ENCODE data around the gene ATP2B2.

Gene ATP2B2

DNA sequence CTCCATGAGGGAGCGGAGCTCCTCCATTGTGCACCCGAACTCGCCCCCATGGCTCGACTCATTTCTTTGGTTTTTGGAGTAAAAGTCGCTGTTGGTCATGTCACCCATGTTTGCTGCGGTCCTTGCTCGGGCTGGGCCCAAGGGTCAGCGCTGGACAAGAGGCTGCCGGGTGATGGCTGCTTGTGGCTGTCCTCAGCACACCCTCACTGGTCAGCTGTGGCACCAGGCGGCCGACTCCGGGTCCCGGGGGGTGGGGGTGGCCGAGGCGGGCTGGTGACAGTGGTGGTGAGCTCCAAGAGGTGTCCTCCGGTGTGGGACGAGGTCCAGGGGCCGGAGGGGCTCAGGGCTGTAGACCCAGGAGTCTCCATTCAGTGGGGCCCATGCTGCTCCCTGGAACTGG is 56.0 kb downstream of the ATP2B2 start:
- H3K27me3 ChIP-seq (ENCODE audit: insufficient read depth, low read length, poor library complexity): no peaks in the 10 kb centered on the region
- WGBS (ENCODE audit: extremely low coverage, insufficient coverage, low lambda C conversion rate): no CpG with 5 or more reads among the region's 18 CpGs
- no peak overlapping the region for H2BK15ac ChIP-seq (replicated peaks; ENCODE audit: low read depth)
- no peak overlapping the region for H3K4me3 ChIP-seq (ENCODE audit: low read length)
- H4K5ac ChIP-seq (ENCODE audit: low read length): no peak overlapping the region
- H3K27ac ChIP-seq (ENCODE audit: low read depth, low read length): no peak overlapping the region
- H2BK5ac ChIP-seq (ENCODE audit: low read length): no peak overlapping the region
- no peak overlapping the region for H2BK120ac ChIP-seq (ENCODE audit: low read depth, low read length)
- H3K4me2 ChIP-seq (ENCODE audit: low read length): no peak overlapping the region
- H2AK5ac ChIP-seq (ENCODE audit: low read length): no peak overlapping the region
- DNase-seq: no peak
- no peaks in the 10 kb centered on the region for H3K79me2 ChIP-seq (ENCODE audit: control insufficient read depth, insufficient read depth, low read length)
- H4K8ac ChIP-seq (ENCODE audit: low read depth, low read length): no peak overlapping the region
- H3K36me3 ChIP-seq (ENCODE audit: control insufficient read depth, insufficient read depth, low read length): no peaks in the 10 kb centered on the region
- H3K56ac ChIP-seq (ENCODE audit: low read length): no peak overlapping the region
- no peak overlapping the region for H3K4ac ChIP-seq (ENCODE audit: low read depth, low read length)
- H3K9ac ChIP-seq (ENCODE audit: low read length): no peak overlapping the region
- H3K23ac ChIP-seq (ENCODE audit: low read length): no peak overlapping the region
- peaks cover 5% of the 10 kb centered on the region for H3K4me1 ChIP-seq (ENCODE audit: control insufficient read depth, low read depth, low read length)
- no peak overlapping the region for H3K18ac ChIP-seq (ENCODE audit: low read length)
- H3K79me1 ChIP-seq (ENCODE audit: low read length): no peaks in the 10 kb centered on the region

DNA sequence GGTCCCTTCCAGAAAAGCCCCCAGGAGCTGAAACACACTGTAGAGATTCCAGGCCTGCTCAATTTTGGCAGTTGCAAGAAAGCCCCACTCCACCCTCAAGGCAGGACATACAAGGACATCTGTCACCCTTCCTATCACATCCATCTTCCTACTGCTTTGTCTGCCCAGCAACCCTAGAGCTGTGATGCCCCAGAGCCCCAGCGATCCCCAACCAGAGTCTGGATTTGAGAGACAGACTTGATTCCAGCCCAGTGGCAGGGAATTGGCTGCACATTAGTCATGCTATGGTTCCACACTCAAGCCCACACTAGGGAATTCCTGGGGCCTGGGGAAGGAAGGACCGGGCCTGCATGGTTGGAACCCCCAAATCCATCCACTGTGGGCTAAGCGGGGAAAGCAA is 56.8 kb downstream of the ATP2B2 start:
- Histone ChIP-seq H2BK120ac (ENCODE audit: low read depth, low read length) (no peak overlapping the region), H3K27ac (ENCODE audit: low read depth, low read length) (no peak overlapping the region)
- DNase-seq: no peak

DNA sequence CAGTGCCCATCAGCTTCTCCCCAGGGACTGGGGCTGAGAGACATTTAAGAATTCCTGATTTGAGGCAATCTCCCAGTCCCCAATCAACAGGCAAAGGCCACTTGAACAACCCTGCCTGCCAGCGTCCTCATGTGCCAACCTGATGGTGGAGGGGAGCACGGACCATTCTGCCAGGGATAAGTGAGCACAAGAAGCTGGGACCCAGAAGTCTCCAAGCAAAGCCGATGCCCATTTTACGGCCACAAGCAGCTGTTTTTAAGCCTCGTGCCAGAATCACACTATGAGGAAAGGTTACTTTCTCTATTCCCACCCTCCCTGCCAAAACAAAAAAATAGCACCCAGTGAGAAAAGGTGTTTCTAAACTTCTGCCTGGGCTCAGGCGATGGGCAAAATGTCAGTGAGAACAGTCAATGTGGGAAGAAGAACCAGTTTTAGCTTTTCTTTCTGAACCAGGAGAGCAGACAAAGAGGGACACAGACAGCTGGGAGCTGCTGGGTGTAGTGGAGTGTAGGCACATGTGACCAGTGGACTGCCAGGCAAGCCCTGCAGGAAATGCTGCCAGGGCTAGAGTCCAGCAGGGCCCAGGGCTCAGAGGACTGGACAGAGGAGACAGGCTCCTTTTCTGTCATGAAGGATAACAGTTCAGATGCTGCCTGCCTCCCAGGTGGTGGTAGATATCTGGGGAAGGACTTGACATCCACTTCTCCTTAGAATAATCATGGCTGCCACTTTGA is 57.7 kb downstream of the ATP2B2 start:
- DNase-seq: no peak
- H3K56ac ChIP-seq (ENCODE audit: low read length): no peak overlapping the region
- H3K79me1 ChIP-seq (ENCODE audit: low read length): no peaks in the 10 kb centered on the region

More for the DNA sequence above, 56.8 kb downstream of the ATP2B2 start:
- no peak overlapping the region for H2BK15ac ChIP-seq (replicated peaks; ENCODE audit: low read depth)
- no peak overlapping the region for H4K5ac ChIP-seq (ENCODE audit: low read length)
- WGBS (ENCODE audit: extremely low coverage, insufficient coverage, low lambda C conversion rate): no CpG with 5 or more reads among the region's 3 CpGs
- H2AK5ac ChIP-seq (ENCODE audit: low read length): no peak overlapping the region
- no peak overlapping the region for H3K4ac ChIP-seq (ENCODE audit: low read depth, low read length)
- peaks cover 5% of the 10 kb centered on the region for H3K4me1 ChIP-seq (ENCODE audit: control insufficient read depth, low read depth, low read length)
- no peak overlapping the region for H4K8ac ChIP-seq (ENCODE audit: low read depth, low read length)
- H3K18ac ChIP-seq (ENCODE audit: low read length): no peak overlapping the region
- H3K4me2 ChIP-seq (ENCODE audit: low read length): no peak overlapping the region
- H3K27me3 ChIP-seq (ENCODE audit: insufficient read depth, low read length, poor library complexity): no peaks in the 10 kb centered on the region
- H3K79me1 ChIP-seq (ENCODE audit: low read length): no peaks in the 10 kb centered on the region
- no peaks in the 10 kb centered on the region for H3K79me2 ChIP-seq (ENCODE audit: control insufficient read depth, insufficient read depth, low read length)
- no peaks in the 10 kb centered on the region for H3K36me3 ChIP-seq (ENCODE audit: control insufficient read depth, insufficient read depth, low read length)
- no peak overlapping the region for H3K4me3 ChIP-seq (ENCODE audit: low read length)
- no peak overlapping the region for H3K23ac ChIP-seq (ENCODE audit: low read length)
- H2BK5ac ChIP-seq (ENCODE audit: low read length): no peak overlapping the region
- no peak overlapping the region for H3K56ac ChIP-seq (ENCODE audit: low read length)
- H3K9ac ChIP-seq (ENCODE audit: low read length): no peak overlapping the region

DNA sequence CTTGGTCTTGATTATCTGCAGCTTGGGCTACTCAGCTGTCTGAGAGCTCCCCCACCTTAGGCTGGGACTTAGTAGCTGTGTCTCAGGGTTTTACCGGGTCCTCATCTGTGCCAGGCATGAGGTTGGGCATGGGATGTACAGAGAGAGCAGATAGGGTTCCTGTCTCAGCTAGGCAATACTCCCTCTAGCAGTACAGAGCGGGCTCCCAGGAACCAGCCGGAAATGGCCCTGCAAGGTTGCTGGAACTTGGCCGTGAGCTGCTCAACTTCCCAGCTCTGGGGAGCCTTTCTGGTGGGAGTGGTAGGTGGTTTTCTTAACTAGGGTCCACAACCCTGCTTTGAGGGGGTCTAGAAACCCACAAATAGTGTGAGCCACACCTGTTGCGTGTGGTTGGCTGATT is 58.3 kb downstream of the ATP2B2 start:
- Histone ChIP-seq H3K79me1 (ENCODE audit: low read length) (no peaks in the 10 kb centered on the region), H3K27ac (ENCODE audit: low read depth, low read length) (no peak overlapping the region), H3K27me3 (ENCODE audit: insufficient read depth, low read length, poor library complexity) (no peaks in the 10 kb centered on the region), H4K5ac (ENCODE audit: low read length) (no peak overlapping the region), H4K8ac (ENCODE audit: low read depth, low read length) (no peak overlapping the region), H3K4me1 (ENCODE audit: control insufficient read depth, low read depth, low read length) (peaks cover 5% of the 10 kb centered on the region), H3K23ac (ENCODE audit: low read length) (no peak overlapping the region), H3K36me3 (ENCODE audit: control insufficient read depth, insufficient read depth, low read length) (no peaks in the 10 kb centered on the region), H2BK5ac (ENCODE audit: low read length) (no peak overlapping the region), H3K79me2 (ENCODE audit: control insufficient read depth, insufficient read depth, low read length) (no peaks in the 10 kb centered on the region), H3K4me3 (ENCODE audit: low read length) (no peak overlapping the region), H2BK120ac (ENCODE audit: low read depth, low read length) (no peak overlapping the region), H3K9ac (ENCODE audit: low read length) (no peak overlapping the region), H3K4ac (ENCODE audit: low read depth, low read length) (no peak overlapping the region), H2AK5ac (ENCODE audit: low read length) (no peak overlapping the region), H3K56ac (ENCODE audit: low read length) (no peak overlapping the region), H2BK15ac (replicated peaks; ENCODE audit: low read depth) (no peak overlapping the region), H3K18ac (ENCODE audit: low read length) (no peak overlapping the region), H3K4me2 (ENCODE audit: low read length) (no peak overlapping the region)
- no CpG with 5 or more reads among the region's 5 CpGs for WGBS (ENCODE audit: extremely low coverage, insufficient coverage, low lambda C conversion rate)
- no peak for DNase-seq

More for the DNA sequence above, 57.7 kb downstream of the ATP2B2 start:
- H3K23ac ChIP-seq (ENCODE audit: low read length): no peak overlapping the region
- H3K4me1 ChIP-seq (ENCODE audit: control insufficient read depth, low read depth, low read length): peaks cover 5% of the 10 kb centered on the region
- no peak overlapping the region for H4K5ac ChIP-seq (ENCODE audit: low read length)
- H2BK120ac ChIP-seq (ENCODE audit: low read depth, low read length): no peak overlapping the region
- no CpG with 5 or more reads among the region's 6 CpGs for WGBS (ENCODE audit: extremely low coverage, insufficient coverage, low lambda C conversion rate)
- no peak overlapping the region for H3K9ac ChIP-seq (ENCODE audit: low read length)
- no peak overlapping the region for H2AK5ac ChIP-seq (ENCODE audit: low read length)
- no peak overlapping the region for H3K4me3 ChIP-seq (ENCODE audit: low read length)
- H3K4me2 ChIP-seq (ENCODE audit: low read length): no peak overlapping the region
- no peaks in the 10 kb centered on the region for H3K27me3 ChIP-seq (ENCODE audit: insufficient read depth, low read length, poor library complexity)
- no peaks in the 10 kb centered on the region for H3K79me2 ChIP-seq (ENCODE audit: control insufficient read depth, insufficient read depth, low read length)
- no peak overlapping the region for H3K27ac ChIP-seq (ENCODE audit: low read depth, low read length)
- no peak overlapping the region for H3K4ac ChIP-seq (ENCODE audit: low read depth, low read length)
- no peaks in the 10 kb centered on the region for H3K36me3 ChIP-seq (ENCODE audit: control insufficient read depth, insufficient read depth, low read length)
- no peak overlapping the region for H2BK15ac ChIP-seq (replicated peaks; ENCODE audit: low read depth)
- no peak overlapping the region for H3K18ac ChIP-seq (ENCODE audit: low read length)
- H2BK5ac ChIP-seq (ENCODE audit: low read length): no peak overlapping the region
- H4K8ac ChIP-seq (ENCODE audit: low read depth, low read length): no peak overlapping the region

DNA sequence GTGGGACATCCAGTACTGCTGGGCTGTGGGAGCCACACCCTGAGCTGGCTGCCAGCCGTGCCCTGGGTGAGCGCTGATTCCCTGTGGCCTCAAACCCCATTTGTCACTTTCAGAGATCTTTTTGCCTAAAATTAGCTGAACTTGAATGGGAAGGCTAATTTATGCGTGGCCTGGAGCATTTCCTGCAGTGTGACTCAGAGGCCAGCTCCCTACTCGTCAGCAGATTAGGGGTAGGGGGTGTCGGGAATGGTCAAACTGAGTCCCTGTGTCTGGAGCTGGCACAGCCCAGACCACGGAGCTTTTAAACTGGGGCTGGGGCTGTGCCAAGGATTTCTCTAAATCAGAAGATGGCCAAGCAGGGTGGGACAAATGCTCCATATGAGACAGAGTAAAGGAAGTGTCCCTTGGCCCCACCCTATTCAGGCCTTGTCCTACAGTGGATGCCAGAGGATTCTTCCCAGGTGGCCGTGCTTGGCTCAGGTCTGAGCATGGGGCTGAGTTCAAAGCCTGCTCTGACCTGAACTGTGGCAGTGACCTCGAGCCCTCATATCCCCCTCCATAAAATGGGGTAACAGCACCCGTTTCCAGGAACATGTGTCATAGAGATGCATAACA is 59.7 kb downstream of the ATP2B2 start:
- Histone ChIP-seq H2BK15ac (replicated peaks; ENCODE audit: low read depth) (no peak overlapping the region), H3K23ac (ENCODE audit: low read length) (no peak overlapping the region), H4K5ac (ENCODE audit: low read length) (no peak overlapping the region), H4K8ac (ENCODE audit: low read depth, low read length) (no peak overlapping the region), H3K4me1 (ENCODE audit: control insufficient read depth, low read depth, low read length) (peaks cover 5% of the 10 kb centered on the region), H3K4ac (ENCODE audit: low read depth, low read length) (no peak overlapping the region), H3K4me3 (ENCODE audit: low read length) (no peak overlapping the region), H3K36me3 (ENCODE audit: control insufficient read depth, insufficient read depth, low read length) (no peaks in the 10 kb centered on the region), H2BK5ac (ENCODE audit: low read length) (no peak overlapping the region), H3K79me1 (ENCODE audit: low read length) (no peaks in the 10 kb centered on the region), H3K27me3 (ENCODE audit: insufficient read depth, low read length, poor library complexity) (no peaks in the 10 kb centered on the region), H2AK5ac (ENCODE audit: low read length) (no peak overlapping the region), H3K56ac (ENCODE audit: low read length) (no peak overlapping the region), H3K79me2 (ENCODE audit: control insufficient read depth, insufficient read depth, low read length) (no peaks in the 10 kb centered on the region), H3K4me2 (ENCODE audit: low read length) (no peak overlapping the region), H3K9ac (ENCODE audit: low read length) (no peak overlapping the region), H3K18ac (ENCODE audit: low read length) (no peak overlapping the region), H2BK120ac (ENCODE audit: low read depth, low read length) (no peak overlapping the region), H3K27ac (ENCODE audit: low read depth, low read length) (no peak overlapping the region)
- no CpG with 5 or more reads among the region's 9 CpGs for WGBS (ENCODE audit: extremely low coverage, insufficient coverage, low lambda C conversion rate)
- peak; percentile 35 for DNase-seq

Data from mesendoderm (in vitro differentiated cells).